CD4-positive, CD25-positive, alpha-beta regulatory T cell (primary cell): Measurements from ENCODE around the gene MTCH1. TPM values are rescaled to one million over a fixed set of nuclear protein-coding genes. Genes with fewer than 3 reads are reported as not detected.

Experiments used
- ATAC-seq, 2 donors: fragments of 150-1000 bp; cut with Tn5 transposase; one replicate each; pipeline ENCODE4 v1.10.0; 2021; ENCODE audit warnings: low read depth in 2 of 2, moderate number of reproducible peaks in 2 of 2, moderate library complexity in 1 of 2
- DNase-seq, 3 donors: peaks; one replicate each; pipeline versions ENCODE4 v3.0.0 to v3.0.0-alpha.2; 2012 to 2022; ENCODE audit warnings: mixed read lengths in 1 of 3
- H3K27ac ChIP-seq: one replicate; pipeline ENCODE4 v1.7.0; 2013; ENCODE audit warnings: mild to moderate bottlenecking, low read length; ENCODE audit not compliant: insufficient read depth, poor library complexity, severe bottlenecking
- H3K27me3 ChIP-seq: one replicate; pipeline ENCODE4 v1.7.0; 2013; ENCODE audit warnings: low read length; ENCODE audit not compliant: control insufficient read depth, insufficient read depth
- H3K36me3 ChIP-seq: one replicate; pipeline ENCODE4 v1.7.0; 2013; ENCODE audit warnings: mild to moderate bottlenecking, low read length, moderate library complexity; ENCODE audit not compliant: control insufficient read depth, insufficient read depth
- H3K4me1 ChIP-seq: 2 replicates; pipeline ENCODE4 v1.7.0; 2013; ENCODE audit warnings: mild to moderate bottlenecking, low read length; ENCODE audit not compliant: insufficient read depth, control insufficient read depth, poor library complexity, severe bottlenecking
- H3K4me3 ChIP-seq: one replicate; pipeline ENCODE4 v1.7.0; 2013; ENCODE audit warnings: low read depth, mild to moderate bottlenecking, low read length, moderate library complexity
- H3K9me3 ChIP-seq, 2 experiments: 1 replicate in 1 of 2; 2 replicates in 1 of 2; pipeline ENCODE4 v1.7.0; 2013; ENCODE audit warnings: low read length in 2 of 2, mild to moderate bottlenecking in 1 of 2, moderate library complexity in 1 of 2; ENCODE audit not compliant: control insufficient read depth in 2 of 2
- H3K27ac Mint-ChIP-seq, 3 donors: one replicate each; pipeline ENCODE4 v1.8.0; 2020 to 2022; ENCODE audit warnings: mild to moderate bottlenecking in 3 of 3, mixed read lengths in 3 of 3, moderate library complexity in 2 of 3
- H3K27me3 Mint-ChIP-seq: one replicate; pipeline ENCODE4 v1.8.0; 2022; ENCODE audit warnings: mild to moderate bottlenecking, mixed read lengths
- H3K36me3 Mint-ChIP-seq: one replicate; pipeline ENCODE4 v1.8.0; 2020; ENCODE audit warnings: mixed read lengths
- H3K4me1 Mint-ChIP-seq, 4 donors: one replicate each; pipeline ENCODE4 v1.8.0; 2020 to 2022; ENCODE audit warnings: mixed read lengths in 4 of 4, mild to moderate bottlenecking in 1 of 4
- H3K4me3 Mint-ChIP-seq, 4 donors: one replicate each; pipeline ENCODE4 v1.8.0; 2020 to 2022; ENCODE audit warnings: mild to moderate bottlenecking in 4 of 4, mixed read lengths in 4 of 4, moderate library complexity in 3 of 4
- H3K9me3 Mint-ChIP-seq, 7 donors: one replicate each; pipeline ENCODE4 v1.8.0; 2020 to 2022; ENCODE audit warnings: mixed read lengths in 7 of 7, mild to moderate bottlenecking in 3 of 7, moderate library complexity in 2 of 7
- polyA plus RNA-seq, 4 donors: library from polyadenylated mRNA; unstranded; fragments of 300-500 nt; fragmentation: Illumina TruSeq; gene quantifications; one replicate each; pipeline ENCODE4 v1.2.3, GENCODE V29; 2021
- total RNA-seq: library from RNA; stranded (reverse); gene quantifications from one replicate; pipeline ENCODE4 v1.2.3, GENCODE V29; 2022

The MTCH1 gene
- total and polyA plus RNA-seq, 5 donors from 2014 or later, result 83.9 to 220 (median 92.5) TPM

GRCh38 chr6:36937896-36938295 lies 48.1 kb downstream of the MTCH1 start:
- no peaks in the 10 kb centered on the region for H3K9me3 ChIP-seq
- H3K27ac ChIP-seq, result no peak overlapping the region
- H3K9me3 Mint-ChIP-seq, result no peaks in the 10 kb centered on the region
- peaks cover 0 to 10% (median 2%) of the 10 kb centered on the region in 4 donors for H3K4me1 Mint-ChIP-seq
- no peaks in the 10 kb centered on the region for H3K36me3 ChIP-seq
- no peak overlapping the region for H3K4me3 ChIP-seq
- no peak for DNase-seq
- peaks cover 20% of the 10 kb centered on the region for H3K27me3 Mint-ChIP-seq
- no peaks in the 10 kb centered on the region for H3K4me1 ChIP-seq
- H3K27me3 ChIP-seq, result no peaks in the 10 kb centered on the region
- no peak for ATAC-seq
- H3K36me3 Mint-ChIP-seq, result no peaks in the 10 kb centered on the region
- no peak overlapping the region for H3K4me3 Mint-ChIP-seq
- H3K27ac Mint-ChIP-seq, result no peak overlapping the region

- DNase-seq (no peak), ATAC-seq (no peak)
- no peaks in the 10 kb centered on the region for H3K9me3 ChIP-seq
- no peaks in the 10 kb centered on the region for H3K36me3 Mint-ChIP-seq
- H3K4me1 Mint-ChIP-seq, result peaks cover 0 to 10% (median 2%) of the 10 kb centered on the region in 4 donors
- H3K4me1 ChIP-seq, result no peaks in the 10 kb centered on the region
- no peaks in the 10 kb centered on the region for H3K27me3 ChIP-seq
- no peak overlapping the region for H3K4me3 Mint-ChIP-seq
- no peak overlapping the region for H3K27ac ChIP-seq
- peak overlapping the region in 2 of 3 donors; percentile 11 to 76 for H3K27ac Mint-ChIP-seq
- peaks cover 20% of the 10 kb centered on the region for H3K27me3 Mint-ChIP-seq
- H3K4me3 ChIP-seq, result no peak overlapping the region
- H3K36me3 ChIP-seq, result no peaks in the 10 kb centered on the region
- H3K9me3 Mint-ChIP-seq, result no peaks in the 10 kb centered on the region
These were observed 49.2 kb downstream of the MTCH1 start for GRCh38 chr6:36936824-36937223.

DNA sequence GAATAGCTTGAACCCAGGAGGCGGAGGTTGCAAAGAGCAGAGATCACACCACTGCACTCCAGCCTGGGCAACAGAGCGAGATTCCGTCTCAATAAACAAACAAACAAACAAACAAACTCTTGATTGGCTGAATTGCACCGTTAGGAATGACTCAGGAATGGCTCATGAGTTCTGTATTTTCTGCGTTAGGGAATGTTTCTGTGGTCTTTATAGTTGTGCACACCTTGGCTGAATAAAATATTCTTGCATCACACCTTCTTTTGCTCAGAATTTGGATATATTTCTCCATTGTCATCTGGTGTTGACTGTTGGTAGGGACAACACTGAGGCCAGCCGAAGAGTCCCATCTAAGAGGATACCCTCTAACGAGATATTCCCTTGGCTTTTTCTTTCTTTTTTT lies 51.1 kb downstream of the MTCH1 start:
- no peak overlapping the region for H3K4me3 Mint-ChIP-seq
- Histone ChIP-seq H3K27me3 (no peaks in the 10 kb centered on the region), H3K27ac (no peak overlapping the region), H3K36me3 (no peaks in the 10 kb centered on the region), H3K9me3 (no peaks in the 10 kb centered on the region), H3K4me1 (no peaks in the 10 kb centered on the region), H3K4me3 (no peak overlapping the region)
- H3K4me1 Mint-ChIP-seq, result peaks cover 0 to 10% (median 2%) of the 10 kb centered on the region in 4 donors
- no peak for ATAC-seq
- no peak for DNase-seq
- H3K27me3 Mint-ChIP-seq, result peaks cover 13% of the 10 kb centered on the region
- H3K27ac Mint-ChIP-seq, result no peak overlapping the region
- H3K9me3 Mint-ChIP-seq, result no peaks in the 10 kb centered on the region
- no peaks in the 10 kb centered on the region for H3K36me3 Mint-ChIP-seq

DNA sequence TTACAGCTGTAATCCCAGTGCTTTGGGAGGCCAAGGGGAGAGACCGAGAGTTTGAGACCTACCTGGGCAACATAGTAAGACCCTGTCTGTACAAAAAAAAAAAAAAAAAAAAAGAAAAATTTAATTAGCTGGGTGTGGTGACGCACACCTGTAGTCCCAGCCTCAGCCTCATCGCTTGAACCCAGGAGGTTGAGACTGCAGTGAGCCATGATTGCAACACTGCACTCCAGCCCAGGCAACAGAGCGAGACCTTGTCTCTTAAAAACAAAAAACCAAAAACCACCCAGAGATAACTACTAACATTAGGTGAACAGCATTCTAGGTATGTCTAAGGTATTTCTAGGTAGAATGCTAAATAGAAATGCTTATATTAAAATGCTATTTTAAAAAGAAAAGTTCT lies 52.5 kb downstream of the MTCH1 start:
- no peak for DNase-seq
- Mint-ChIP-seq H3K4me1 (peaks cover 0 to 10% (median 2%) of the 10 kb centered on the region in 4 donors), H3K4me3 (no peak overlapping the region), H3K27ac (no peak overlapping the region), H3K36me3 (peaks cover 3% of the 10 kb centered on the region), H3K9me3 (no peaks in the 10 kb centered on the region), H3K27me3 (peaks cover 7% of the 10 kb centered on the region)
- ATAC-seq, result no peak
- H3K36me3 ChIP-seq, result no peaks in the 10 kb centered on the region
- no peaks in the 10 kb centered on the region for H3K27me3 ChIP-seq
- no peak overlapping the region for H3K4me3 ChIP-seq
- H3K4me1 ChIP-seq, result no peaks in the 10 kb centered on the region
- H3K9me3 ChIP-seq, result no peaks in the 10 kb centered on the region
- H3K27ac ChIP-seq, result no peak overlapping the region

- H3K4me1 ChIP-seq, result no peaks in the 10 kb centered on the region
- no peaks in the 10 kb centered on the region for H3K36me3 ChIP-seq
- H3K36me3 Mint-ChIP-seq, result peaks cover 3% of the 10 kb centered on the region
- H3K27ac ChIP-seq, result no peak overlapping the region
- no peaks in the 10 kb centered on the region for H3K9me3 Mint-ChIP-seq
- no peak overlapping the region for H3K27ac Mint-ChIP-seq
- ATAC-seq (no peak), DNase-seq (no peak)
- H3K4me3 ChIP-seq, result no peak overlapping the region
- H3K27me3 ChIP-seq, result no peaks in the 10 kb centered on the region
- H3K4me3 Mint-ChIP-seq, result no peak overlapping the region
- H3K9me3 ChIP-seq, result no peaks in the 10 kb centered on the region
- H3K4me1 Mint-ChIP-seq, result peaks cover 0 to 10% (median 2%) of the 10 kb centered on the region in 4 donors
- H3K27me3 Mint-ChIP-seq, result peaks cover 7% of the 10 kb centered on the region
These were observed 52.9 kb downstream of the MTCH1 start for GRCh38 chr6:36933102-36933501.

DNA sequence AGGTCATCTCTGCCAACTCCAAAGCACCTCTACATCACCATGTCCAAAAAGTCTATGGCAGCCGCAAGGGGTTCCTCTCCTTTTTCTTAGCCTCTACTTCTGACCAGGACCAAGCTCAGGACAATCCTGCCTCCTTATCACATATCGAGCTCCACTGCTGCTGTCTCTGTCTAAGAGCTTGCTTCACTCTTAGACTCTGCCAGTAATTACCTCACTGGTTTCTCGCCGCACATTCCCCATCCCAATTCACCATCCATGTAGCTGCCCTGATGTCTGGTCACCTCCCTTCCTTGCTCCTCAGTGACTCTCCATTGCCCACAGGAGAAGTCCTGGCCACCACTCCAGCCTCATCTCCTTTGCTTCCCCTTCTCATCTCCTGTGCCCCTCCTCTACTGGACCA lies 55.5 kb downstream of the MTCH1 start:
- Mint-ChIP-seq H3K36me3 (peaks cover 6% of the 10 kb centered on the region), H3K9me3 (no peaks in the 10 kb centered on the region), H3K27me3 (peaks cover 4% of the 10 kb centered on the region), H3K4me1 (peaks cover 0 to 6% (median 3%) of the 10 kb centered on the region in 4 donors), H3K4me3 (no peak overlapping the region), H3K27ac (peak overlapping the region in 1 of 3 donors; percentile 68)
- ATAC-seq, result no peak
- H3K27me3 ChIP-seq, result no peaks in the 10 kb centered on the region
- no peak overlapping the region for H3K27ac ChIP-seq
- H3K9me3 ChIP-seq, result no peaks in the 10 kb centered on the region
- no peaks in the 10 kb centered on the region for H3K4me1 ChIP-seq
- no peaks in the 10 kb centered on the region for H3K36me3 ChIP-seq
- no peak overlapping the region for H3K4me3 ChIP-seq
- DNase-seq, result no peak

DNA sequence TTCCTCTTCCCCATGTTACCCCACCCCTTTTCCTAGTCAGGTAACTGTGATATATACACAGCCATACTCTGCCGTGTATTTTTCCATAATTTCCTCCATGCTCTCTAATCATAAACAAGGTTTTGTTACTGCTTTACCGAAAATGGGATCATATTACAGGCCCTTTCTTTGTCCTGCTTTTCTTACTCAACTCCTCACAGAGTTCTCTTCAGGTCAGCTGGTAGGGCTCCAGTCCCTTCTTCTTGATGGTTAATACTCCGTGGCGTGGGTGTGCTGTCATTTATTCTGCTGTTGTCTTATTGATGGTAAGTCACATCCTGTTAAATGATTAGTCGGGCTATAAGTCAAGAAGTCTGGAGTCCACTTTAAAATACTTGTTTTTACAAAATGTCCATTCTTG lies 56.4 kb downstream of the MTCH1 start:
- Histone ChIP-seq H3K4me3 (no peak overlapping the region), H3K27me3 (no peaks in the 10 kb centered on the region), H3K9me3 (no peaks in the 10 kb centered on the region), H3K27ac (no peak overlapping the region), H3K36me3 (peaks cover 7% of the 10 kb centered on the region), H3K4me1 (no peaks in the 10 kb centered on the region)
- Mint-ChIP-seq H3K36me3 (peaks cover 14% of the 10 kb centered on the region), H3K9me3 (no peaks in the 10 kb centered on the region), H3K27me3 (no peaks in the 10 kb centered on the region), H3K4me1 (peaks cover 0 to 7% (median under 1%) of the 10 kb centered on the region in 4 donors), H3K27ac (peak overlapping the region in 1 of 3 donors; percentile 43), H3K4me3 (no peak overlapping the region)
- no peak for ATAC-seq
- no peak for DNase-seq

DNA sequence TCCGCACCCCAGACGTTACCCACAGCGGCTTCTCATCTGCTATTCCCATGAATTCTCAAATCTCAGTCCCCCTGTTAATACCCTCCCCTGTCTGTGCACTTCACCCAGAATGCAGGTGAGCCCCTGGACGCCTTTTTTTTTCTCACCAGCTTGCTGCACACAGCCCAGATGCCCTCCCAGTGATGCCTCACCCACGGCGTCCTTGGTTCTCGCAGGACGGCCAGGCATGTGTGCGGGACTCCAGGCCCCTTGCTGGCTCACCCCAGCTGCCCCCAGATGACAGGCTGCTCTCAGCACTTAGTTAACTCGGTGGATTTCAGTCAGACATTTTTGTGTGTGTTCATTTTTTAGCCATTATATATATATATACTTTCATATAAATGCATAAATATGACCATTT lies 56.8 kb downstream of the MTCH1 start:
- no peaks in the 10 kb centered on the region for H3K4me1 ChIP-seq

More for the DNA sequence above, 56.8 kb downstream of the MTCH1 start:
- ATAC-seq (no peak), DNase-seq (no peak)
- H3K4me3 Mint-ChIP-seq, result no peak overlapping the region
- no peaks in the 10 kb centered on the region for H3K9me3 Mint-ChIP-seq
- no peaks in the 10 kb centered on the region for H3K9me3 ChIP-seq
- H3K4me3 ChIP-seq, result no peak overlapping the region
- no peaks in the 10 kb centered on the region for H3K27me3 ChIP-seq
- H3K36me3 Mint-ChIP-seq, result peaks cover 18% of the 10 kb centered on the region
- peak overlapping the region in 1 of 3 donors; percentile 43 for H3K27ac Mint-ChIP-seq
- H3K4me1 Mint-ChIP-seq, result peaks cover 0 to 8% (median 3%) of the 10 kb centered on the region in 4 donors
- no peak overlapping the region for H3K27ac ChIP-seq
- no peaks in the 10 kb centered on the region for H3K27me3 Mint-ChIP-seq
- peaks cover 9% of the 10 kb centered on the region for H3K36me3 ChIP-seq
